GM21786 (cell line): ENCODE data around the gene CCDC85C.
A peak's percentile ranks its signal among the peaks of the same experiment; 100 is the strongest.

Source experiments
- ATAC-seq: cut with Tn5 transposase; IDR thresholded peaks from one replicate; pipeline ENCODE4 v1.9.1; 2021; ENCODE audit not compliant: unreplicated experiment

Gene CCDC85C

GRCh38 chr14:99630202-99630601, 26.2 kb upstream of the CCDC85C start:
- ATAC-seq: no peak

GRCh38 chr14:99628887-99629618, 25.0 kb upstream of the CCDC85C start:
- peak; percentile 61 for ATAC-seq

GRCh38 chr14:99627510-99628381, 23.7 kb upstream of the CCDC85C start:
- no peak for ATAC-seq

GRCh38 chr14:99627100-99627499, 23.1 kb upstream of the CCDC85C start:
- no peak for ATAC-seq

GRCh38 chr14:99626041-99626648, 22.1 kb upstream of the CCDC85C start:
- ATAC-seq: no peak

GRCh38 chr14:99625476-99625875, 21.5 kb upstream of the CCDC85C start:
- ATAC-seq: no peak

GRCh38 chr14:99624971-99625370, 21.0 kb upstream of the CCDC85C start:
- ATAC-seq: no peak

GRCh38 chr14:99624024-99624423, 20.0 kb upstream of the CCDC85C start:
- no peak for ATAC-seq

- no peak for ATAC-seq
Measured at GRCh38 chr14:99621948-99622347, 17.9 kb upstream of the CCDC85C start.

GRCh38 chr14:99619835-99620834, 16.1 kb upstream of the CCDC85C start:
- ATAC-seq: no peak

- ATAC-seq: no peak
Measured at GRCh38 chr14:99616832-99617800, 13.1 kb upstream of the CCDC85C start.

GRCh38 chr14:99615497-99616157, 11.6 kb upstream of the CCDC85C start:
- no peak for ATAC-seq

GRCh38 chr14:99612738-99613330, 8.8 kb upstream of the CCDC85C start:
- no peak for ATAC-seq

GRCh38 chr14:99612071-99612737, 8.2 kb upstream of the CCDC85C start:
- ATAC-seq: no peak

- ATAC-seq: no peak
Measured at GRCh38 chr14:99611646-99612045, 7.6 kb upstream of the CCDC85C start.

GRCh38 chr14:99609245-99610170, 5.5 kb upstream of the CCDC85C start:
- no peak for ATAC-seq

GRCh38 chr14:99608591-99608990, 4.6 kb upstream of the CCDC85C start:
- no peak for ATAC-seq
